ENCODE measurements around the gene LIN9.
"Not testable (repeated sequence)": the region's sequence is repeated elsewhere in the genome, so short reads cannot be mapped to it uniquely, and the experiment has no call there.

The LIN9 gene

GRCh38 chr1:226274138-226274537 lies 34.8 kb downstream of the LIN9 start:
- no peak for DNase-seq (ENCODE audit: low read depth in 2 of 2)

- not testable (repeated sequence) for DNase-seq (ENCODE audit: low read depth in 2 of 2)
Measured at GRCh38 chr1:226272233-226272902, 36.6 kb downstream of the LIN9 start.

GRCh38 chr1:226268421-226269124 lies 40.4 kb downstream of the LIN9 start:
- DNase-seq (ENCODE audit: low read depth in 2 of 2): no peak

- DNase-seq (ENCODE audit: low read depth in 2 of 2): no peak
Measured at GRCh38 chr1:226261818-226262217, 47.1 kb downstream of the LIN9 start.

GRCh38 chr1:226255380-226255779 lies 53.6 kb downstream of the LIN9 start:
- no peak for DNase-seq (ENCODE audit: low read depth in 2 of 2)

GRCh38 chr1:226253933-226254332 lies 55.0 kb downstream of the LIN9 start:
- no peak for DNase-seq (ENCODE audit: low read depth in 2 of 2)

- not testable (repeated sequence) for DNase-seq (ENCODE audit: low read depth in 2 of 2)
Measured at GRCh38 chr1:226252841-226253240, 56.1 kb downstream of the LIN9 start.

GRCh38 chr1:226250511-226250910 lies 58.5 kb downstream of the LIN9 start:
- no peak for DNase-seq (ENCODE audit: low read depth in 2 of 2)

- no peak for DNase-seq (ENCODE audit: low read depth in 2 of 2)
Measured at GRCh38 chr1:226248796-226249195, 60.2 kb downstream of the LIN9 start.

- DNase-seq (ENCODE audit: low read depth in 2 of 2): no peak
Measured at GRCh38 chr1:226248091-226248490, 60.9 kb downstream of the LIN9 start.

- DNase-seq (ENCODE audit: low read depth in 2 of 2): no peak
Measured at GRCh38 chr1:226239421-226239820, 69.5 kb downstream of the LIN9 start.

- DNase-seq (ENCODE audit: low read depth in 2 of 2): no peak
Measured at GRCh38 chr1:226236826-226237225, 72.1 kb downstream of the LIN9 start.

- no peak for DNase-seq (ENCODE audit: low read depth in 2 of 2)
Measured at GRCh38 chr1:226233806-226234205, 75.2 kb downstream of the LIN9 start.

GRCh38 chr1:226233293-226233692 lies 75.7 kb downstream of the LIN9 start:
- DNase-seq (ENCODE audit: low read depth in 2 of 2): no peak

- DNase-seq (ENCODE audit: low read depth in 2 of 2): no peak
Measured at GRCh38 chr1:226226601-226227000, 82.4 kb downstream of the LIN9 start.

GRCh38 chr1:226223786-226224244 lies 85.1 kb downstream of the LIN9 start:
- DNase-seq (ENCODE audit: low read depth in 2 of 2): no peak

GRCh38 chr1:226223157-226223785 lies 85.7 kb downstream of the LIN9 start, which contains the start of gene MIXL1:
MIXL1 (plus strand) TSS chr1:226223664; CDS start chr1:226223682, 18 bp downstream.
- no peak for DNase-seq (ENCODE audit: low read depth in 2 of 2)

GRCh38 chr1:226222686-226223085 lies 86.3 kb downstream of the LIN9 start:
- no peak for DNase-seq (ENCODE audit: low read depth in 2 of 2)

- DNase-seq (ENCODE audit: low read depth in 2 of 2): no peak
Measured at GRCh38 chr1:226220473-226221189, 88.3 kb downstream of the LIN9 start.

- DNase-seq (ENCODE audit: low read depth in 2 of 2): no peak
Measured at GRCh38 chr1:226217273-226217672, 91.7 kb downstream of the LIN9 start.

- DNase-seq (ENCODE audit: low read depth in 2 of 2): no peak
Measured at GRCh38 chr1:226216056-226216455, 92.9 kb downstream of the LIN9 start.

- DNase-seq (ENCODE audit: low read depth in 2 of 2): no peak
Measured at GRCh38 chr1:226215239-226215638, 93.7 kb downstream of the LIN9 start.

Measured in stimulated activated CD8-positive, alpha-beta memory T cell treated with anti-CD3 and anti-CD28 coated beads, Interleukin-7, amount 100 ng/mL, for 1 hour (primary cell).